ENCODE measurements around the gene RASSF10. TPM values are rescaled to one million over a fixed set of nuclear protein-coding genes. Genes with fewer than 3 reads are reported as not detected.

The RASSF10 gene
- polyA plus RNA-seq, 1 donor from 2014 or later = not detected

DNA sequence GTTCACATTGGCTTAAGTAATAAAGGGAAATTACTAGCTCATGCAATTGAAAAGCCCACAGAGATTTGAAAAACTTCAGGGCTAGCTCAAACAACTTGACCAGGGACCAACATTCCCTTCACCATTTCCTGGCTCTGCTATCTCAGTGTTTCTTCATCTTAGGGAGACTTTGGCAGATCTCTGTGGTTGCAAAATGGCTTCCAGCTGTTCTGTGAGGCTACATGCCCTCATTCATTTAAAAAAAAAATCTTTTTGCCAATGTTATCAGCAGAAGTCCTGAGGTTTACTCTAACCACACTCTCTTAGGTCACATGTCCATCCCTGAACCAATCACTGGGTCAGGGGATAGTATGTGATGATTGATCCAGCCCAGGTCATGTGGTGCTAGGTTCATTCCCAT is 13.9 kb upstream of the RASSF10 start:
- no peak for TF ChIP-seq TAF1 (IDR thresholded peaks at IDR 0.05; ENCODE audit: low read depth)
- no peak for TF ChIP-seq RAD21 (conservative IDR thresholded peaks at IDR 0.05)
- no peak for TF ChIP-seq POLR2AphosphoS5 (IDR thresholded peaks at IDR 0.05)
- TF ChIP-seq MXI1 (conservative IDR thresholded peaks at IDR 0.05; ENCODE audit: poor library complexity, severe bottlenecking) = no peak
- no peak for TF ChIP-seq EP300 (conservative IDR thresholded peaks at IDR 0.05; ENCODE audit: poor library complexity, severe bottlenecking)
- TF ChIP-seq SMC3 (conservative IDR thresholded peaks at IDR 0.05; ENCODE audit: poor library complexity) = no peak
- no peak for TF ChIP-seq CTCF (IDR thresholded peaks at IDR 0.05; ENCODE audit: poor library complexity, severe bottlenecking)
- H3K4me3 ChIP-seq (ENCODE audit: low read length) = no peak overlapping the region
- H3K27me3 ChIP-seq (ENCODE audit: insufficient read depth, low read depth, low read length) = no peaks in the 10 kb centered on the region
- H3K9me2 ChIP-seq (ENCODE audit: insufficient read depth, low read length) = no peaks in the 10 kb centered on the region
- H2AFZ ChIP-seq (ENCODE audit: low read depth, low read length) = no peak overlapping the region
- no peak overlapping the region for H3K27ac ChIP-seq (ENCODE audit: low read length)
- no peaks in the 10 kb centered on the region for H3F3A ChIP-seq (ENCODE audit: insufficient read depth, low read length, poor library complexity, severe bottlenecking)
- H3K36me3 ChIP-seq (ENCODE audit: insufficient read depth, low read length) = no peaks in the 10 kb centered on the region
- H3K9me3 ChIP-seq (ENCODE audit: low read length) = no peaks in the 10 kb centered on the region
- H3K79me2 ChIP-seq (replicated peaks; ENCODE audit: insufficient read depth, low read length) = no peaks in the 10 kb centered on the region
- H3K4me2 ChIP-seq (ENCODE audit: low read length) = no peak overlapping the region
- no peak overlapping the region for H3K9ac ChIP-seq (ENCODE audit: low read length)
- no peaks in the 10 kb centered on the region for H4K20me1 ChIP-seq (ENCODE audit: insufficient read depth)

- H3K27ac ChIP-seq (ENCODE audit: low read length) = no peak overlapping the region
- no peaks in the 10 kb centered on the region for H3F3A ChIP-seq (ENCODE audit: insufficient read depth, low read length, poor library complexity, severe bottlenecking)
- TF ChIP-seq TAF1 (IDR thresholded peaks at IDR 0.05; ENCODE audit: low read depth) = no peak
- TF ChIP-seq EP300 (conservative IDR thresholded peaks at IDR 0.05; ENCODE audit: poor library complexity, severe bottlenecking) = no peak
- no peak for TF ChIP-seq EZH2 (IDR thresholded peaks at IDR 0.05; ENCODE audit: borderline replicate concordance, insufficient read depth, low read length, poor library complexity, severe bottlenecking)
- TF ChIP-seq MXI1 (conservative IDR thresholded peaks at IDR 0.05; ENCODE audit: poor library complexity, severe bottlenecking) = no peak
- TF ChIP-seq RAD21 (conservative IDR thresholded peaks at IDR 0.05) = no peak
- no peak for TF ChIP-seq REST (IDR thresholded peaks at IDR 0.05; ENCODE audit: borderline replicate concordance)
- no peak for TF ChIP-seq SMC3 (conservative IDR thresholded peaks at IDR 0.05; ENCODE audit: poor library complexity)
- TF ChIP-seq CTCF (IDR thresholded peaks at IDR 0.05; ENCODE audit: poor library complexity, severe bottlenecking) = no peak
- no peak for TF ChIP-seq POLR2AphosphoS5 (IDR thresholded peaks at IDR 0.05)
- no peak overlapping the region for H3K4me2 ChIP-seq (ENCODE audit: low read length)
- no peaks in the 10 kb centered on the region for H4K20me1 ChIP-seq (ENCODE audit: insufficient read depth)
- H3K9ac ChIP-seq (ENCODE audit: low read length) = no peak overlapping the region
- H3K79me2 ChIP-seq (replicated peaks; ENCODE audit: insufficient read depth, low read length) = no peaks in the 10 kb centered on the region
- no peak overlapping the region for H2AFZ ChIP-seq (ENCODE audit: low read depth, low read length)
- no peaks in the 10 kb centered on the region for H3K27me3 ChIP-seq (ENCODE audit: insufficient read depth, low read depth, low read length)
- H3K9me3 ChIP-seq (ENCODE audit: low read length) = no peaks in the 10 kb centered on the region
- H3K4me3 ChIP-seq (ENCODE audit: low read length) = no peak overlapping the region
- H3K9me2 ChIP-seq (ENCODE audit: insufficient read depth, low read length) = no peaks in the 10 kb centered on the region
- H3K36me3 ChIP-seq (ENCODE audit: insufficient read depth, low read length) = no peaks in the 10 kb centered on the region
Observed at GRCh38 chr11:12995823-12996222, 13.3 kb upstream of the RASSF10 start.

Data from neural cell (in vitro differentiated cells).